Activated T-helper 1 cell treated with anti-CD3 and anti-CD28 coated beads, Interleukin-2, amount 50 U/mL, for 16 hours (primary cell): ENCODE results near the gene FAM43B.
"Not testable (repeated sequence)": the region's sequence is repeated elsewhere in the genome, so short reads cannot be mapped to it uniquely, and the experiment has no call there.

ENCODE experiments used
- DNase-seq, 2 donors: peaks; one replicate each; pipeline ENCODE4 v3.0.0-alpha.2; 2020; ENCODE audit warnings: low read depth in 1 of 2, low spot score in 1 of 2

FAM43B gene, protein sequence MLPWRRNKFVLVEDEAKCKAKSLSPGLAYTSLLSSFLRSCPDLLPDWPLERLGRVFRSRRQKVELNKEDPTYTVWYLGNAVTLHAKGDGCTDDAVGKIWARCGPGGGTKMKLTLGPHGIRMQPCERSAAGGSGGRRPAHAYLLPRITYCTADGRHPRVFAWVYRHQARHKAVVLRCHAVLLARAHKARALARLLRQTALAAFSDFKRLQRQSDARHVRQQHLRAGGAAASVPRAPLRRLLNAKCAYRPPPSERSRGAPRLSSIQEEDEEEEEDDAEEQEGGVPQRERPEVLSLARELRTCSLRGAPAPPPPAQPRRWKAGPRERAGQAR

DNA sequence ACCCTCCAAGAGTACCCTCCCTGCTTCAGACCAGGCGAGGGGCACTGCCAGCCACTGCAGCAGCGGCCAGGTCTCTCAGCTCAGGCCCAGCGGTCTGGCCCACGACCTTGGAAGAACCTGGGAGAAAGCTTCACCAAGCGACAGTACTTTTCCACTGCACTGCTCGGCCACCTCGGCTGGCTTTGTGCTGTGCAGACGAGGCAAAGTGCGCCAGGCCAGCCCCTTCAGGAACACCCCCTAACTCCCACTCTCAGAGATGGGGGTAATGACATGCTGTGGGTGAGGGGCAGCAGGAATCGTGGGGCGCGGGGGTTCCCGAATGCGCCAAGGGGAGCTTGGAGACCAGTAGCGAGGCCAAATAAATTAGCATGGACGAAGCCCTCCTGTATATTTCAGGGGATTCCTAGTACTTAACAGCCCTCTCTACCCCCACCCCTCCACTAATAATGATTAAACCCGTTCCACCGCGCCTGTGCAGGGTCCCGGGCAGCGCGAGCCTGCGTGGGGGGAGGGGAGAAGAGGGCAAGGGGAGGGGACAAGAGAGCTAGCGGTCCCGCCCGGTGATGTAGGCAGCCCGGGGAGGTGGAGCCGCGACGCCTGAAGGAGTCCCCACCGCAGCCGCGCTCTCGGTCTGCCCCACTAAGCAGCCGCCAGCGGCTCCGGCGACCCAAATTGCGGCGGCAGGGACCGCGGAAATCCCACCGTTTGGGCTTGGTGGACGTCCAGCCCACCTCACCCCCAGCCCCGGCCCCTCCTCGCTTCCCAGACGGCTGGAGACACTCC is at the start of gene FAM43B:
TSS of gene FAM43B (plus strand) at position 629 of the 783 bp plus-strand sequence. CDS start 401 bp downstream, outside the sequence.
- DNase-seq: no peak

DNA sequence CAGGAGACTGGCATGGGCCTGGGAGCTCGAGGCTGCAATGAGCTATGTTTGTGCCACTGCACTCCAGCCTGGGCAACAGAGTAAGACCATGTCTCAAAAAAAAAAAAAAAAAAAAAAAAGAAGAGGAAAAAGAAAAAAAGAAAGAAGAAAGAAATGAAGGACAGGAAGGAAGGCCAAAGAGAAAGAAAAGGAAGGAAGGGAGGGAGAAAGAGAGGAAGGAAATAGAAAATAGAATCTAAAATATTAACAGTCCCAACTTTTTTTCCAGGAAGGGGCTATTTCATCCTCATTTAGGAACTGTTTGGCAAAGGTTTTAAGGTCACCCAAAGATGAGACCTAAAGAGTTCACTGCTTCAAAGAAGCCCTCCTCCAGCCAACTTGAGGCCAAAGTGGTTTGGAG is 46.9 kb upstream of the FAM43B start:
- no peak for DNase-seq

DNA sequence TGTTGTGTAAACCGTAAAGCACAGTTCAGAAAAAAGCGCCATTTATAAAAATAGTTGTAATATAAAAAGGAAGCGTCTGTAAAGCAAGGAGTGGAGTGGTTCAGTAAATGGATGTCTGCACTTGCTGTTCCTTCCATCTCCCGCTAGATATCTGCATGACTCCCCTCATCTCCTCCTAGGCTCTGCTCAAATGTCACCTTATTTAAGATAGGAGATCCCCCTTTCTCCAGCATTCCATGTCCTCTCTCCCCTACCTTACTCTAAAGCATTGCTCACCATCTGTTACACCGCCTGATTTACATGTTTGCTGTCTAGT is 45.2 kb upstream of the FAM43B start:
- no peak for DNase-seq

DNA sequence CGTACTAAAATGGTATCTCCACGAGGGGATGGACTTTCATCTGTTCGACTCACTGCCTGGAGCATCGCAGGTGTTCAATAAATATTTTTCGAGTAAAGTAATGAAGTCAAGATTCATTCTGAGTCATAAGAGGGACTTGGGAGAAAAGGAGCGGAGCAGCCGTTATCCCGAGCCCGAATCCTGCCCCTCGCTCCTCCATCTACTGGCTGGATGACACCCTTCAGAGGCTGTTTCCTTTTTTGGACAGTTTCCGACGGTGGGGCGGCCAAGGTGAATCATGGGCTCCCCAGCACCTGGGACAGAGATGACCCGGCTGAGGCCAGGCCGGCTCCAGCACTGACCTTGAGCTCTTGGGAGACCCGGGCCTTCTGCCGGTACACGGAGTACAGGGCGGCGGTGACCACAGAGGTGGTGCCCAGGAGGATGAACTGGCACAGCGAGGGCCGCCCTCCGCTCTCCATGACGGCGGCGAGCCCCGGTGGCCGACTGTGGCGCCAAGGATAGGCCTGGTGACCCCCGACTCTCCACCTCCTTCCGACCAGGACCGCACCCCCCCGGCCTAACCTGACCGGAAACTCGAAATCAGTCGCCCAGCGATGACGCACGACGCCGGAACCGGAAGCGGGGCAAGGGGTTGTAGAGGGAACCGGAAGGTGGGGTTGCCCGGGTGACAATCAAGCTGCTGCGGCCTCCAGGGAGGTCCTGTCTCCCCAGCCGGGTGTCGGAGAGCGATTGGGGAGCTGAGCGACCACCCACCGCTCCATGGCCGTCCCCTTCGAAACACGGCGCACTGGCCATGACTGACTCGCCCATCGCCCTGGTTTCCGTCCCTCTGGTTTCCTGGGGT is 44.6 kb upstream of the FAM43B start, which contains the start of gene MUL1:
TSS of gene MUL1 (minus strand) at position 588 of the 847 bp plus-strand sequence. CDS start at position 461, 127 bp downstream.
- peak; percentile 89 to 91 for DNase-seq

DNA sequence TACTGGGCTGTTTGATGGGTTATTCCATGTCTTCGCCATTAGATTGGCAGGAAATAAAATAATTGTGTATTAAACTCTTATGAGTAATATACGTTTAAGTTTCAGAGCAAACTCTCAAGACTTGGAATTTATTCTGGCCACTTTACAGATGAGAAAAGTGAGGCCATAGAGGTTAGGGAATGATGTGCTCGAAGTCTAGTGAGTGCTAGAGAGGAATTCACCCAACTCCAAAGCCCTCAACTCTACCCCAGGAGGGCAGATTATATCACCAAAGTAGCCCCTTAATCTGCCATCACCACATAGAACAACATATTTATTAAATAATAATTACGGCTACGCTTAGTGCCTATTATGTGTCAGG is 44.0 kb upstream of the FAM43B start:
- DNase-seq: no peak

DNA sequence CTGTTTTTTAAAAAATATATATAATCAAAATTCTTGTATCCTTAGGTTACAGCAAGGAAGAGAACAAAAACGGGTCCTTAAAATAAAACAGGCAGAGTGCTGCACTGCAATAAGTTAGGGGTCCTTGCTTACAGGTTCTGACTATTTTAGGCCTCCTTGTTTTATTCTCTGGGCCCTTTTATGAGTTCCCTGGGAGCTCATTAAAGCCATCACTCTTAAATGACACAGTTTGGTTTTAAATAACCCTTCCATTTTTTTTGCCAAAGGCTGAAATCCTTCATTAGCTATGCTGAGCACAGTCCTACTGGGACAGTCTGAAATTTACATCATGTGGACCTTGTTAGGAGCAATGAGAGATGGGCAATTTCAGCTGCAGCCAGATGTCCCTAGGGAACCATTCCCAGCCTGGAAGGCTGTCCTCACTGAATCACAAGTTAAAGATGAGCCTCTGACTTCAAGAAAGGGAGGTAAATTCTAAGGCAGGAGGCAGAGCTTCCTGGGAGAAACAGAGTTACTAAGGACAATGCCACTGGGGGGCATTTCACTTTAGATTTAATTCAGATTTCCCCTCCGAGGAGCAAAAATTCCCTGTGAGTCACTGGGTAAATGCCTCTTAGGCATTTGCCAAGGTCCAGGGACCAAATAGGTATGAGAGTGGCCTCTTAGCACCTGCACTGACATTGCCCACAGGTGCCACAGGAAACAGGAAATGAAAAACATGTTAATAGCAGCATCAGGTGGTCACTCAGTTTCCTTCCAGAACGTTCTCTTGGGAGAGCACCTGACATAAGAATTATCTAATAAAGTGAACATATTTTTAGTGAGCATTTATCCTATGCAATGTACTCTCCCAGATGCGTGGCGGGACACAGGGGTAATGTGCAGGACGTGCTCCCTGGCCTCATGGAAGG is 40.6 kb upstream of the FAM43B start:
- DNase-seq: no peak

DNA sequence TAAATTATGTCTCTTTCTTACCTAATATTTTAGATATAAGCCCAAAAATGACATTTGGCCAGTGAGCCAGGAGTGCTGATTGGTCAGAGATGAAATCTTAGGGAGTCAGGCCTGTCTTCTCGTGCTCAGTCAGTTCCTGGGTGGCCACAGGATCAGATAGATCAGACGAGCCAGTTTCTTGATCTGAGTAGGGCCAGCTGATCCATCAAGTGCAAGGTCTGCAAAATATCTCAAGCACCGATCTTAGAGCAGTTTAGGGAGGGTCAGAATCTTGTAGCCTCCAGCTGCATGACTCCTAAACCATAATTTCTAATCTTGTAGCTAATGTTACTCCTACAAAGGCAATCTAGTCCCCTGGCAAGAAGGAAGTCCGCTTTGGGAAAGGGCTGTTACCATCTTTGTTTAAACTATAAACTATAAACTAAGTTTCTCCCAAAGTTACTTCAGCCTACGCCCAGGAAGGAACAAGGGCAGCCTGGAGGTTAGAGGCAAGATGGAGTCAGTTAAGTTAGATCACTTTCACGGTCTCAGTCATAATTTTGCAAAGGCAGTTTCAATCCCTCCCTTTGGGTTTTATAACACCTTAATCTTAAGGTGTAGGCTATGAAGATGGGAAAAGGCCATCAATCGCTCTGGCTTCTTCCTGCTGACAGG is 32.6 kb upstream of the FAM43B start:
- DNase-seq: not testable (repeated sequence)

DNA sequence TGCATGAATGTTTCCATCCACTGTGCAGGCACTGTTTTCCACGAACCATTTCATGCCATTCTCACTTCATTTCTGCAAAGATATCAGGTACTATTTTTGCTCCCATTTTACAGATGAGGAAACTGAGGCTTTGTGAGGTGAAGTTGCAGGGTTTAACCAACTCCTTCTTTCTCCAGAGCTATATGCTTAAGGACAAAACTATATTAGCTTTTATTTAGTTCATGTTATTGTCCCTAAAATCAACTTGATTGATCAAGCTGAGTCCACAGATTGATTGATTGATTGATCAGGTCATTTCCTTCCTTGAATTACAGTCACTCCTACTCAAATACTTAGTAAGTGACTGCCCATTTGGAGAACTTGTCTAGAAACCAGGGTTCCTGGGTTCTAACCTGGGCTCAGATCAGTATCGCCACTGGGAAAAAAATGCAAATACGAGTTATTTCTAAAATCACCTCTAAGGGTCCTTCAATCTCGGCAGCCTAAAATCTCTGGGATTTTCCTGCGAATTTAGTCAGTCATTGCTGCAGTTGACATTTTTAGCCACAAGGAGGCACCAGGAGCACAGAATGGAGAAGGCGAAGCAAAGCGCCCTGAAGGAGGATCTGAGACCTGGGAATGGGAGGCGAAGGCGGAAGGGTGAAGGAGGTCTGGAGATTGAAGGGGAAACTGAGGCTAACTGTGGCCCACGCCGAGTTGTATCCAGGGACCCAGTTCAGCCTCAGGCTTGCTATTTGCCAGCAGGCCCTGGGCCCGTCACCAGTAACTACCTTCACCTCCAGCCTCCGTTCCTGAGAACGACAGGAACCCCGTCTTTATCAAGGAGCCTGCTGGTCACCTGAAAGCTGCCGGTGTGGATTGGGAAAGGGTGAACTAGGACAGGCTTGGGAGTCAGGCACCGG is 30.2 kb upstream of the FAM43B start:
- peak; percentile 34 to 35 for DNase-seq

DNA sequence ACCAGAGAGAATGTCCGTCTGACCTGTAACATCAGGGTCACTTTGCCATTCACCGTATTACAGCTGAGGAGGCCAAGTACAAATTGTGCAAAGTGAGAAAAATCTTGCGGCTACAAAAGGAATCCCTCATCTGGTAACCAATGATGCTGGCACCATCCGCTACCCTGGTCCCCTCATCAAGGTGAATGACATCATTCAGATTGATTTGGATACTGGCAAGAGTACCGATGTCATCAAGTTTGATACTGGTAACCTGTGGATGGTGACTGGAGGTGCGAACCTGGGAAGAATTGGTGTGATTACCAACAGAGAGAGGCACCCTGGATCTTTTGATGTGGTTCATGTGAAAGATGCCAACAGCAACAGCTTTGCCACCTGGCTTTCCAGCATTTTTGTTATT is 26.1 kb upstream of the FAM43B start:
- no peak for DNase-seq

DNA sequence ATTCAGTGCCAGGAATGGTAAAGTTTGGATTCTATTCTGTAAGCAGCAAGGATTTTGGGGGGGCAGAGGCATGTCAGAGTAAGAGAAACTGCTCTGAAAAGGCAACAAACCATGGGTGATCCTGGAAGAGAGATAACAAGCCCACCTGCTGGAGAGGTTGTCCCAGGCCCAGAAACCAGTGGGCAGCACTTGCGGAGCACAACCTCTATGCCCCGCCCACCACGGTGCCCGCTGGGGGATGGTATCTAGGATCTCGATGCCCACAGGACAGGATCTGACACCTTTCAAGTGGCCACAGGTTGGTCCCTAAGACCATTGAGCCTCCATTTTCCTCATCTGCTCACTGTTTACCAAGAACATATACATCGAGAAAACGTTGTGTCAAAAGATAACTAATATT is 24.2 kb upstream of the FAM43B start:
- no peak for DNase-seq

DNA sequence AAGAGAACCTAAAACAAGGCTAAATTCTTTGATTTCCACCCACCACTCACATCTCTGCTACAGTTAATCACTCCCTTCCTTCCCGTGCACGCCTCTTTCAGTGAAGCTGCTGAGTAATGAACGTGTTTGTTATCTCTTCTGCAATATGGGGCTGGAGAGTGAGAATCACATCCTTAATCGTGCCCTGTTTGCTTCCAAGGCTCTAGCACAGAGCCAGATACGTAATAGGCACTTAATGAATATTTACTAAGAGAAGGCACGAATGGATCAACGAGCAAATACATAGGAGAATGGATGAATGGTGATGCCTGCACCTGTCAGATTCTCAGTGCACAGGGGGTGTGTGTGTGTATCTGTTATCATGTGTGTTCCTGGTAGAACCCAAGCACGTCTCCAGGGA is 22.1 kb upstream of the FAM43B start:
- DNase-seq: no peak

DNA sequence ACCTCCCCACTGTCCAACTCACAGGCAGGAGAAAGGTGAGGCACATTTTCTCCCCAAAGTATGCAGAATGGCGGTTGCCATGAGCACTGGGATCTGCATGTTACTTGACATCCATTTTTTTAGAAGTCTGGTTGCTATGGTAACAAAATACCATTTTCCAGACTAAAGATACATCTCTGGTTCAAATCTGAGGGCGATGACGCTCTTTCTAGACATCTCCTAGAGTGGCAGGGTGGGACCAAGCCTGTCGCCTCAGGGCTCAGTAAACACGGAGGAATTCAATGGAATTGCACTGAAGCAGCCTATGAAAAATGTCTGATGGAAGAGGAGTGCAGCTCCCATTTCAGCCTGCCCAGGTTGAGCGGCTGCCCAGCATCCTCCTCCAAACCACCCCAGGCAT is 21.5 kb upstream of the FAM43B start:
- DNase-seq: no peak

DNA sequence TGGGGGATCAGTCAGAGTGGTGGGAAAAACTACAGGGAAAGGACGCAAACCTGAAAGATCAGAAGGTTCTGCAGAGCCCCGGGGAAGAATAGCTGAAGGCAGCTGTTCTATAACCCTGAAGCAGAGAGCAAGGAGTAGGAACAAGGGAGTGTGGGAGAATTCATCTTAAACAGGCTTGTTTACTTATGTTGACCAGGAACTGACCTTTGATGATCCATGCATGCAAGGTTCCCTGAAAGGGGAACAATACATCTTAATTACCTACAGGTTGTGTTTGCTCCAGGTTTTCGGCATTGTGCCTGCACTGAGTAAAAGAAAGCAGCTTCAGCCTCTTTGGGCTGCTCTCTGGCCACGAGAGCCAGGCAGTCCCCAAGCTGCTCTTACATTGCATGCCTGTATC is 18.7 kb upstream of the FAM43B start:
- DNase-seq: no peak

DNA sequence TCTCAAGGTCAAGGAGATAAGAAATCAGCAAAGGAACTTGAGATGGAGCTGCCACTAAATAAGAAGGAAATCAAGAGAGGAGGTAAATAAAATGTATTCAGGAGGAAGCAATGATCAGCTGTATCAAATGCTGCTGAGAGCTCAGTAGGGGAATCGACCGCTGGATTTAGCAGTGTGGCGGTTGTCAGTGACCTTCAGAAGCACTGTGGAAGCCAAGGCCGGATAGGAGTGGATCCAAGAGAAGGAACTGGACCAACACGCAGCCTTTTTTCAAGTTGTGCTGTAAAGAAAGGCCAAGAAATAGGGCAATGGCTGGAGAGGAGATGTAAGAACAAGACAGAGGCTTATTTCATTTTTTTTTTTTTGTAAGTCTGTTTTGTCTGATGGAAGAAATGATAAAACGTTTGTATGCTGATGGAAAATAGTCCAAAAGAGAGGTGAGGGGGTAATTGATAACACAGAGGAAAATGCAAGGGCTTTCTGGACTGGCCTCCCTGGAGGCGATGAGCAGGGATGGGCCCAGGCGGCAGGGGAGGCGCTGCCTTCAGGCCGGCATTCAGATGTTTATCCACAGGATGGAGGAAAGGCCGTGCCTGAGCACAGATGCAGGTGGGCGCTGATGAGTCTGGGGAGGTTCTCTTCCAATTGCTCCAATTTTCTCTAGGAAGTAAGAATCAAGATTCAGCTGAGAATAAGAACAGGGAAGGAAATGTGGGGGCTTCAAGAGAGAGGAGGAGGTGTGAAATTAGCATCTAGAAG is 17.5 kb upstream of the FAM43B start:
- no peak for DNase-seq

DNA sequence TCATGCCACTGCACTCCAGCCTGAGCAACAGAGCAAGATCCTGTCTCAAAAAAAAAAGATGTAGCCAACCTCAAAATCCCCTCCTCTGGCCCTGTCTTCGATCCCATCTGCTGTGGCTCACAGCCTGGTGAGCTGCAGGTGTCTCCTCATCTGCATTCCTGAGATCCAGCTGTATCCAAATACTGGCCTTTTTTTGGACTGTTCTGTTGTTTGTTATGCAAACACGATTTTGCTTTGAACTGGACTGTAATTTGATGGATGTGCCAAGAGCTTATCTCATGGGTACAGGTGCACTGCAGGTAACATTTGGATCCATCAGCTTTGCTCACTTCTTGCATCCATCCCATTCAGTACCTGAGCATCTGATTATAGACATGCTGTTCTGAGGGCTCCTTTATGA is 14.1 kb upstream of the FAM43B start:
- DNase-seq: no peak

DNA sequence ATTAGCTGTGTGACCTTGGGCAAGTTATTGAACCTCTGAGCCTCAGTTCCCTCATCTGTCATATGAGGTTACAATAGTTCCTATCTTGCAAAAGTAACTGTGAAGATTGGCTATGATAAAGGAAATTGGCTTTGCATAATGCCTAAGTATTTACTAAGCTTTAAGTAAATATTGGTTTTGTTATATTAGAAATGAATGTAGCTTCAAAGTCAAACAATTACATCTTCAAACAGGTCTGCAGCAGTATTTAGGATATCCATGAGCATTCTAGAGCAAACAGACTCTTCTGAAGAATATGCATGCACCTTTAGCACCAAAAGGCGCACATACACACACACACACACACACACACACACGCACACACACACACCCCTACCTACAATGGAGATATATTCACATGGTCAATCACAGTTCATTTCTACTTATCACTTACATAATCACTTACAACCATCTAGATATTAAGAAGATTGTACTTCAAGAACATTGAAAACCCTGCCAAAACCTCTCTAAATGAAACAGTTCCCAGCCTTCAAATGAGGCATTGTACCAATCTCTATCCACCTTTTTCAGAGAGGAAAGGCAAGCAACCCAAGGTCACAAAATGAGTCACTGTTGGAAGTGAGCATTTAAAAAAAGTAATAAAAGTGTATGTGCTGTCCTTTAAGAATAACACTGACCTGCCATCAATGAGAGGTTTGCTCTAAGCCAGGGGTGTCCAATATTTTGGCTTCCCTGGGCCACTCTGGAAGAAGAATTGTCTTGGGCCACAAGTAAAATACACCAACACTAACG is 13.4 kb upstream of the FAM43B start:
- DNase-seq: no peak

DNA sequence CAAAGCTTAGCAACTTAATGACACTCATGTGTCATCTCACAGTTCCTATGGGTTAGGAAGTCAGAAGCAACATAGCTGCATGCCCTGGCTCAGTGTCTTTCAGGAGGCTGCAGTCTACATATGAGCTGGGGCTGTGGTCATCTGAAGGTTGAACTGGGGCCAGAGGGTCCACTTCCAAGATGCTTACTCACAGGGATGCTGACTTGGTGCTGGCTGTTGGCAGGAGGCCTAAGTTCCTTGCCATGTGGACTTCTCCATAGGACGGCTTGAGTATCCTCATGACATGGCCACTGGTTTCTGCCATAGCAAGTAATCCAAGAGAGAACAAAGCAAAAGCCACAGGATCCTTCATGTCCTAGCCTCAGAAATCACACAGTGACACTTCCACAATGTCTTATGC is 12.1 kb upstream of the FAM43B start:
- DNase-seq: no peak

DNA sequence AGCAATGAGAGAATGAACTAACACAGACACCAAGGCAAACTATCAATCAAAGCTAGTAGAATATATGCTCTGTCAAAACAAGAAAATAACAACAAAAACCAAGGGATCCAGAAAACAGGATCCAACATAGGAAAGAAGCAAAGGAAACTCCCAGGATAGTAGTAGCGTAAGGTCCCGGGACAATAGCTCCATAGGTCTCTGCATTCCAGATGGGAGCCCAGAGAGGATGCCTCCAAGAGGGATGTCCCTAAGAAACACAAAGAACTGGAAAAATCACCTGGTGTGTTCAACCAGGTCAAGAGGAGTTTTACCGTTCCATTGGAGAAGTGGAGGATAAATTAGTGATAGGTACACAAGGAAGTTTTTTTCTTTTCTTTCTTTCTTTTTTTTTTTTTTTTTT is 5.7 kb upstream of the FAM43B start:
- no peak for DNase-seq
